WERI-Rb-1 (cell line): ENCODE measurements around the gene LSM4.

ENCODE experiments used
- DNase-seq: peaks from one replicate; pipeline ENCODE4 v3.0.0-alpha.2; 2020
- H3K27ac ChIP-seq: fragments of 250-450 bp; sonication (Bioruptor Pico); 2 replicates; pipeline ENCODE4 v1.5.1; 2020; ENCODE audit warnings: mild to moderate bottlenecking, moderate library complexity
- H3K27me3 ChIP-seq: fragments of 250-450 bp; sonication (Bioruptor Pico); 2 replicates; pipeline ENCODE4 v1.5.1; 2021; ENCODE audit warnings: mild to moderate bottlenecking, low read depth, moderate library complexity; ENCODE audit not compliant: insufficient read depth, severe bottlenecking
- H3K36me3 ChIP-seq: fragments of 250-450 bp; sonication (Bioruptor Pico); 2 replicates; pipeline ENCODE4 v1.5.1; 2020; ENCODE audit warnings: mild to moderate bottlenecking, moderate library complexity
- H3K4me3 ChIP-seq: 2 replicates; pipeline ENCODE4 v1.5.1; 2011; ENCODE audit warnings: low read depth, mild to moderate bottlenecking, control low read depth, low read length
- H3K9me3 ChIP-seq: fragments of 250-450 bp; sonication (Bioruptor Pico); 2 replicates; pipeline ENCODE4 v1.5.1; 2021; ENCODE audit warnings: mild to moderate bottlenecking, moderate library complexity; ENCODE audit not compliant: severe bottlenecking
- CTCF ChIP-seq: IDR thresholded peaks from 2 replicates; pipeline ENCODE4 v1.5.1; 2011; ENCODE audit warnings: low read depth, mild to moderate bottlenecking, control low read depth, inconsistent platforms, low read length

LSM4 gene

GRCh38 chr19:18338541-18338940 is 15.7 kb upstream of the LSM4 start:
- H3K9me3 ChIP-seq: no peaks in the 10 kb centered on the region
- H3K27ac ChIP-seq: no peak overlapping the region
- H3K4me3 ChIP-seq: no peak overlapping the region
- no peaks in the 10 kb centered on the region for H3K27me3 ChIP-seq
- DNase-seq: no peak
- no peak for TF ChIP-seq CTCF
- no peaks in the 10 kb centered on the region for H3K36me3 ChIP-seq

GRCh38 chr19:18336121-18336520 is 13.2 kb upstream of the LSM4 start:
- TF ChIP-seq CTCF: no peak
- Histone ChIP-seq H3K4me3 (no peak overlapping the region), H3K27ac (no peak overlapping the region), H3K27me3 (no peaks in the 10 kb centered on the region), H3K9me3 (no peaks in the 10 kb centered on the region), H3K36me3 (no peaks in the 10 kb centered on the region)
- no peak for DNase-seq

GRCh38 chr19:18333680-18334079 is 10.8 kb upstream of the LSM4 start:
- DNase-seq: no peak
- no peak for TF ChIP-seq CTCF
- Histone ChIP-seq H3K4me3 (no peak overlapping the region), H3K27ac (no peak overlapping the region), H3K36me3 (no peaks in the 10 kb centered on the region), H3K27me3 (no peaks in the 10 kb centered on the region), H3K9me3 (no peaks in the 10 kb centered on the region)

- no peaks in the 10 kb centered on the region for H3K27me3 ChIP-seq
- no peaks in the 10 kb centered on the region for H3K36me3 ChIP-seq
- H3K4me3 ChIP-seq: no peak overlapping the region
- H3K27ac ChIP-seq: no peak overlapping the region
- no peak for DNase-seq
- H3K9me3 ChIP-seq: no peaks in the 10 kb centered on the region
- TF ChIP-seq CTCF: no peak
Observed at GRCh38 chr19:18332917-18333530, 10.1 kb upstream of the LSM4 start.

- Histone ChIP-seq H3K36me3 (no peaks in the 10 kb centered on the region), H3K4me3 (no peak overlapping the region), H3K9me3 (no peaks in the 10 kb centered on the region), H3K27me3 (no peaks in the 10 kb centered on the region), H3K27ac (no peak overlapping the region)
- DNase-seq: no peak
- TF ChIP-seq CTCF: no peak
Observed at GRCh38 chr19:18330868-18331267, 8.0 kb upstream of the LSM4 start.

GRCh38 chr19:18329035-18329376 is 6.1 kb upstream of the LSM4 start:
- H3K9me3 ChIP-seq: no peaks in the 10 kb centered on the region
- H3K4me3 ChIP-seq: peak overlapping the region; percentile 7
- no peak for DNase-seq
- no peaks in the 10 kb centered on the region for H3K27me3 ChIP-seq
- no peak for TF ChIP-seq CTCF
- no peaks in the 10 kb centered on the region for H3K36me3 ChIP-seq
- peak overlapping the region; percentile 50; the same call in 1 of the 2 replicates for H3K27ac ChIP-seq
